Body of pancreas (tissue), 4 donors: ENCODE measurements around the gene FAM185A. TPM values are rescaled to one million over a fixed set of nuclear protein-coding genes. Genes with fewer than 3 reads are reported as not detected.
"Not testable (repeated sequence)": the region's sequence is repeated elsewhere in the genome, so short reads cannot be mapped to it uniquely, and the experiment has no call there.

Experiments used
- ATAC-seq: fragments of 150-250 bp; one replicate; pipeline ENCODE4 v1.9.1; 2016
- DNase-seq, 4 donors: peaks; one replicate each; pipeline ENCODE4 v3.0.0-alpha.2; 2019
- H3K27ac ChIP-seq, 4 donors: fragments of 200-600 bp; sonication (generic); 1 replicate in 3 of 4; 2 replicates in 1 of 4; pipeline versions ENCODE4 v1.5.1 to v1.6.1; 2016 to 2019; ENCODE audit warnings: mild to moderate bottlenecking in 1 of 4, mixed read lengths in 1 of 4, moderate library complexity in 1 of 4
- H3K27me3 ChIP-seq, 2 donors: fragments of 200-600 bp; sonication (generic); one replicate each; pipeline ENCODE4 v1.6.0; 2016; ENCODE audit warnings: mild to moderate bottlenecking in 1 of 2
- H3K36me3 ChIP-seq, 2 donors: fragments of 200-600 bp; sonication (generic); replicated peaks in 1 of 2; 2 replicates each; pipeline ENCODE4 v1.5.1; 2016; ENCODE audit warnings: low read depth in 2 of 2; ENCODE audit not compliant: insufficient read depth in 1 of 2
- H3K4me1 ChIP-seq: fragments of 200-600 bp; sonication (generic); one replicate; pipeline ENCODE4 v1.6.0; 2016
- H3K4me3 ChIP-seq, 2 donors: fragments of 200-600 bp; sonication (generic); 1 replicate in 1 of 2; 2 replicates in 1 of 2; pipeline ENCODE4 v1.5.1; 2016 to 2019
- H3K9me3 ChIP-seq, 3 donors: fragments of 200-600 bp; sonication (generic); 1 replicate in 2 of 3; 2 replicates in 1 of 3; pipeline ENCODE4 v1.5.1; 2016
- POLR2A ChIP-seq, 3 donors: fragments of 450-650 bp; IDR thresholded peaks; one replicate each; pipeline ENCODE4 v1.6.1; 2016; ENCODE audit warnings: antibody characterized with exemption in 3 of 3, mild to moderate bottlenecking in 2 of 3
- WGBS, 2 donors: methylation state at CpG; one replicate each; pipeline ENCODE4 v1.1.5; 2017; 5-methylcytosine and 5-hydroxymethylcytosine counted together
- intact Hi-C: fragments of 100-400 bp; cut with DNase I; formaldehyde crosslinking; loops from one replicate; pipeline ENCODE4 v1.15.1; 2023
- total RNA-seq, 2 donors: library from RNA; depleted of rRNA; stranded (reverse); fragments of >200 nt; gene quantifications; one replicate each; pipeline ENCODE4 v1.1.0, GENCODE V29; 2016
- TF ChIP-seq, protein P1 (sequence below), 7 experiments: fragments of 450-650 bp in 4 of 7; fragments of 200-600 bp in 3 of 7; sonication (generic) in 3 of 7; IDR thresholded peaks; one replicate each; pipeline ENCODE4 v1.5.1; 2016 to 2019; ENCODE audit warnings: antibody characterized with exemption in 7 of 7

FAM185A gene
- total RNA-seq, 2 donors from 2014 or later = 19.7 to 21.4 TPM

DNA sequence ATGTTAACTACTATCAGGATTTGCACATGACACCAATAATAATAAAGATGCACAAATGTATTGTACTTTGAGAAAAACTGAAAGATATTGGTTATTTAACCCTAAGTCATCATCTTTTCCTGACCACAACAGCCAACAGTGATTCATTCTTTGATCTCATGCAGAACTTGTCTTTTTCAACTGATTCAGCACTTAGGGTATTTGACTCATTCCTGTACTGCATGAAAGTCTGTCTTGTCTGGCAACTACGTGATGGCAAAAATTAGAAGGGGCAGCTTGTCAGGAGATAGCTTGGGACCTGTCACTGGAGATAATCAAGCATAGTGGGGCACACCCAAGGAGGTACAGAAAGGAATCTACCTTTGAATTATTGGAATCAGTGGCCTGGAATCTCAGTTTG is 86.2 kb downstream of the FAM185A start:
- Histone ChIP-seq H3K9me3 (no peaks in the 10 kb centered on the region), H3K36me3 (no peaks in the 10 kb centered on the region), H3K27ac (no peak overlapping the region), H3K4me1 (peaks cover 8% of the 10 kb centered on the region), H3K4me3 (no peak overlapping the region), H3K27me3 (no peaks in the 10 kb centered on the region)
- 64 to 68% methylated on average over 1 of the region's 1 CpG for WGBS, 2 donors
- intact Hi-C loops = no loop called here
- ATAC-seq = no peak
- DNase-seq = no peak
- TF ChIP-seq, protein P1, sequence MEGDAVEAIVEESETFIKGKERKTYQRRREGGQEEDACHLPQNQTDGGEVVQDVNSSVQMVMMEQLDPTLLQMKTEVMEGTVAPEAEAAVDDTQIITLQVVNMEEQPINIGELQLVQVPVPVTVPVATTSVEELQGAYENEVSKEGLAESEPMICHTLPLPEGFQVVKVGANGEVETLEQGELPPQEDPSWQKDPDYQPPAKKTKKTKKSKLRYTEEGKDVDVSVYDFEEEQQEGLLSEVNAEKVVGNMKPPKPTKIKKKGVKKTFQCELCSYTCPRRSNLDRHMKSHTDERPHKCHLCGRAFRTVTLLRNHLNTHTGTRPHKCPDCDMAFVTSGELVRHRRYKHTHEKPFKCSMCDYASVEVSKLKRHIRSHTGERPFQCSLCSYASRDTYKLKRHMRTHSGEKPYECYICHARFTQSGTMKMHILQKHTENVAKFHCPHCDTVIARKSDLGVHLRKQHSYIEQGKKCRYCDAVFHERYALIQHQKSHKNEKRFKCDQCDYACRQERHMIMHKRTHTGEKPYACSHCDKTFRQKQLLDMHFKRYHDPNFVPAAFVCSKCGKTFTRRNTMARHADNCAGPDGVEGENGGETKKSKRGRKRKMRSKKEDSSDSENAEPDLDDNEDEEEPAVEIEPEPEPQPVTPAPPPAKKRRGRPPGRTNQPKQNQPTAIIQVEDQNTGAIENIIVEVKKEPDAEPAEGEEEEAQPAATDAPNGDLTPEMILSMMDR (IDR thresholded peaks at IDR 0.05) = no peak
- TF ChIP-seq POLR2A (IDR thresholded peaks at IDR 0.05) = no peak

DNA sequence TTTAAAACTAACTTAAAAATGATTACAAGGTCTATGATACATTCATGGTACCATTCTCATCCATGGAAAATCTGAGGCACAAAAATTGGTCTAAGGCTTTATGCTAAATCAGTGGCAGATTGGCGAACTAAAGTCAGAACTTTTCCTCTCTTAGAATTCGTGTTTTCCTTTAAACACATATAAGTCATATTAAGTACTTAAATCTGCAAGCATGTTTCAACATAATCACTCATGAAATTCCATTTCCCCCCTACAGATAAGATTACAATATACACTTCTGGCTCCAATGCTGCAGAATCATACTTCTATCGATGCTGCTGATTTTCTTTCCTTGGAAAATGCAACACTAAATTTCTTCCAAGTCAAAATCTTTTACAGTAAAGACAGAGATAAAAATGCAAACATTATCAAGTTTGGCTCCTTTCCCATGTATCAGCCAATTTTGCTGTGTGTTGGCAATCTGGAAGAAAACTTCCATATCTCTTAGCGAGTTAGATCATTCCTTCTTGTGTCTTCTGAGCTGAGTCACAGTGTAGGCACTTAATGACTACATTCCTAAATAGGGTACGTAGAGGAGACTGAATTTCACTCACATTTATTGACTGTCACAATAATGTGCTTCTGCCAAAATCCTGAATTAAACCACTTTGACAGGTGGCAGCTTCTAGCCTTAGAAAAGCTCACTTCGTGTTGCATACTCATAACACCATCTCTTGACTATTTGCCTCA is 87.6 kb downstream of the FAM185A start:
- TF ChIP-seq, protein P1 (IDR thresholded peaks at IDR 0.05) = no peak
- TF ChIP-seq POLR2A (IDR thresholded peaks at IDR 0.05) = no peak
- Histone ChIP-seq H3K27ac (peak overlapping the region in 1 of 4 donors; percentile 29), H3K4me1 (peaks cover 8% of the 10 kb centered on the region), H3K36me3 (no peaks in the 10 kb centered on the region), H3K9me3 (no peaks in the 10 kb centered on the region), H3K27me3 (no peaks in the 10 kb centered on the region), H3K4me3 (no peak overlapping the region)
- intact Hi-C loops = no loop called here
- 61 to 67% methylated on average over 6 of the region's 6 CpGs for WGBS, 2 donors
- ATAC-seq (peak; percentile 68), DNase-seq (no peak)

DNA sequence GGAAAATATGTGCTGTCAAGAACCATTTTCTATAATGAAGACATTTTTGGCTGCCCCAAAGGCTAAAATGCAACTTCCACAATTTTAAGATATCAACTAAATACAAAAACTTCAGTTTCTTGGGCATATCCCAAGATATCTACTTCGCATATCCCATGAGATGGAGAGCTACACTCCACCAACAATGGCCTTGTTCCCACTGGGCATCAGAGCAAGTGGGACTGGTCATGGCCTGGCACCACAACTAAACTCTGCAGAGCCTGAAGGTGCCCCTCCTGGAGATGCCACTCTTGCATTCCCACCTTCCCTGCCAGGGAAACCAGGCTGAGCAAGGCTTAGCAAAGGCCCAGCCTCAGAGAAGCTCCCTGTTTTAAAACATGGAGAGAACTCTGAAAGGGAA is 88.2 kb downstream of the FAM185A start:
- DNase-seq (no peak), ATAC-seq (no peak)
- H3K36me3 ChIP-seq = no peaks in the 10 kb centered on the region
- TF ChIP-seq, protein P1 (IDR thresholded peaks at IDR 0.05) = no peak
- TF ChIP-seq POLR2A (IDR thresholded peaks at IDR 0.05) = no peak
- peak overlapping the region in 1 of 4 donors; percentile 29 for H3K27ac ChIP-seq
- peaks cover 8% of the 10 kb centered on the region for H3K4me1 ChIP-seq
- H3K4me3 ChIP-seq = no peak overlapping the region
- no peaks in the 10 kb centered on the region for H3K27me3 ChIP-seq
- intact Hi-C loops = no loop called here
- WGBS, 2 donors = 87 to 100% methylated on average over 1 of the region's 1 CpG
- no peaks in the 10 kb centered on the region for H3K9me3 ChIP-seq

DNA sequence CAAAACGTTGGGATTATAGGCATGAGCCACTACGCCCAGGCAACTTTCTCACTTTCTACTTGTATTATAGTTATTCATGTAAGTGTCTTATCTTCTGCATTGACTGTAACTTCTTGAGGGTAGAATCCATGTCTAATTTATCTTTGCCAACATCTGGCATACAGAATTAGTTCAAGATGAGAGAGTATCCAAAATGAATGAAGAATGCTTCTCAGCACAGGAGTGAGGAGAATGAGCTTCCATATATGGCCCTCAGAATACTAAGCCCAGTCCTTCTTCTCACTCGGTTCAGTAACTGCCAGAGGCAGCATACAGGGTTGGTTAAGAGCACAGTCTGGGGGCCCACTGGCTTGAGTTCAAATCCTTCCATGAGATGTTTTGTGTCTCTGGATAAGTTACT is 89.0 kb downstream of the FAM185A start:
- Histone ChIP-seq H3K9me3 (no peaks in the 10 kb centered on the region), H3K4me3 (no peak overlapping the region), H3K27me3 (no peaks in the 10 kb centered on the region), H3K4me1 (peaks cover 12% of the 10 kb centered on the region), H3K27ac (no peak overlapping the region), H3K36me3 (no peaks in the 10 kb centered on the region)
- TF ChIP-seq POLR2A (IDR thresholded peaks at IDR 0.05) = no peak
- TF ChIP-seq, protein P1 (IDR thresholded peaks at IDR 0.05) = no peak
- DNase-seq (no peak), ATAC-seq (no peak)
- intact Hi-C loops = no loop called here
- 77 to 89% methylated on average over 3 of the region's 3 CpGs for WGBS, 2 donors

DNA sequence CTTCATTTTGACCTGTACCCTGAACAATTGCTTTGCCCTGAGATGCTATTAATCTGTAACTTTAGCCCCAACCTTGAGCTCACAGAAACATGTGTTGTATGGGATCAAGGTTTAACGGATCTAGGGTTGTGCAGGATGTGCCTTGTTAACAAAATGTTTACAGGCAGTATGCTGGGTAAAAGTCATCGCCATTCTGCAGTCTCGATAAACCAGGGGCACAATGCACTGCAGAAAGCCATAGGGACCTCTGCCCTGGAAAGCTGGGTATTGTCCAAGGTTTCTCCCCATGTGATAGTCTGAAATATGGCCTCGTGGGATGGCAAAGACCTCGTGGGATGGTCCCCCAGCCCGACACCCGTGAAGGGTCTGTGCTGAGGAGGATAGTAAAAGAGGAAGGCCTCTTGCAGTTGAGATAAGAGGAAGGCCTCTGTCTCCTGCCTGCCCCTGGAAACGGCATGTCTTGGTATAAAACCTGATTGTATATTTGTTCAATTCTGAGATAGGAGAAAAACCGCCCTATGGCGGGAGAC is 89.8 kb downstream of the FAM185A start:
- H3K36me3 ChIP-seq, DNase-seq, H3K27ac ChIP-seq, intact Hi-C loops, H3K27me3 ChIP-seq, H3K4me1 ChIP-seq, ATAC-seq, H3K9me3 ChIP-seq, H3K4me3 ChIP-seq: not testable (repeated sequence)
- WGBS, 2 donors = 79 to 85% methylated on average over 10 of the region's 10 CpGs
